Astrocyte of the hippocampus (primary cell): ENCODE data around the gene CS.
"Not testable (repeated sequence)": the region's sequence is repeated elsewhere in the genome, so short reads cannot be mapped to it uniquely, and the experiment has no call there.

Experiments used
- DNase-seq: peaks from one replicate; pipeline ENCODE4 v3.0.0; 2011; ENCODE audit warnings: low read depth, low spot score

Gene CS

GRCh38 chr12:56280849-56281248 is 19.3 kb downstream of the CS start:
- no peak for DNase-seq

- no peak for DNase-seq
These were observed 21.2 kb downstream of the CS start for GRCh38 chr12:56278905-56279304.

GRCh38 chr12:56274299-56274698 is 25.8 kb downstream of the CS start:
- DNase-seq = no peak

- DNase-seq = not testable (repeated sequence)
These were observed 27.7 kb downstream of the CS start for GRCh38 chr12:56272468-56272867.

- DNase-seq = peak; percentile 40
These were observed 29.1 kb downstream of the CS start for GRCh38 chr12:56271031-56271430.

GRCh38 chr12:56267443-56268071 is 32.6 kb downstream of the CS start:
- no peak for DNase-seq

- peak; percentile 94 for DNase-seq
These were observed 33.3 kb downstream of the CS start, which contains the start of gene COQ10A for GRCh38 chr12:56266693-56267442. TSS of gene COQ10A (plus strand) at chr12:56266942. CDS start at chr12:56267119, 177 bp downstream.

- DNase-seq = not testable (repeated sequence)
These were observed 34.0 kb downstream of the CS start for GRCh38 chr12:56266068-56266692.

GRCh38 chr12:56262955-56263354 is 37.2 kb downstream of the CS start:
- DNase-seq = not testable (repeated sequence)

GRCh38 chr12:56261503-56262232 is 38.5 kb downstream of the CS start:
- DNase-seq = peak; percentile 29

- no peak for DNase-seq
These were observed 39.2 kb downstream of the CS start for GRCh38 chr12:56260921-56261320.

- no peak for DNase-seq
These were observed 39.8 kb downstream of the CS start for GRCh38 chr12:56260380-56260779.

GRCh38 chr12:56258820-56259183 is 41.3 kb downstream of the CS start:
- no peak for DNase-seq

GRCh38 chr12:56258068-56258819 is 41.9 kb downstream of the CS start, which contains the start of gene ANKRD52:
TSS of gene ANKRD52 (minus strand) at chr12:56258384. CDS start at chr12:56258269, 115 bp downstream.
- DNase-seq = peak; percentile 93

GRCh38 chr12:56257491-56258067 is 42.6 kb downstream of the CS start:
- peak; percentile 65 for DNase-seq

GRCh38 chr12:56257071-56257470 is 43.1 kb downstream of the CS start:
- DNase-seq = no peak

GRCh38 chr12:56256326-56256960 is 43.7 kb downstream of the CS start:
- DNase-seq = peak; percentile 72

- DNase-seq = no peak
These were observed 44.5 kb downstream of the CS start for GRCh38 chr12:56255671-56256070.

- no peak for DNase-seq
These were observed 47.0 kb downstream of the CS start for GRCh38 chr12:56253091-56253490.

- DNase-seq = no peak
These were observed 47.5 kb downstream of the CS start for GRCh38 chr12:56252649-56253048.
